Measurements from ENCODE around the gene IL23A. TPM values are rescaled to one million over a fixed set of nuclear protein-coding genes. Genes with fewer than 3 reads are reported as not detected.
A peak's percentile ranks its signal among the peaks of the same experiment; 100 is the strongest.
"Not testable (repeated sequence)": the region's sequence is repeated elsewhere in the genome, so short reads cannot be mapped to it uniquely, and the experiment has no call there.

The IL23A gene
- total RNA-seq, 1 donor from 2014 or later = not detected

GRCh38 chr12:56315622-56316473 is 22.8 kb upstream of the IL23A start, which contains the start of gene CNPY2:
Gene CNPY2, minus strand, starts transcription at chr12:56315988. Its CDS starts 771 bp downstream, at chr12:56315217.
- H3K36me3 Mint-ChIP-seq (ENCODE audit: low read depth) = peaks cover 5% of the 10 kb centered on the region
- peak; percentile 96 for DNase-seq (ENCODE audit: low spot score)
- TF ChIP-seq CTCF (IDR thresholded peaks at IDR 0.05) = peak; percentile 48
- H3K9me3 Mint-ChIP-seq (ENCODE audit: low read depth) = no peaks in the 10 kb centered on the region
- peak within 1 kb of the TSS; percentile 96 for H3K4me3 Mint-ChIP-seq (ENCODE audit: unreplicated experiment)
- H3K27ac Mint-ChIP-seq (ENCODE audit: unreplicated experiment) = peak within 1 kb of the TSS; percentile 98
- H3K4me1 Mint-ChIP-seq (ENCODE audit: low read depth) = peaks cover 16% of the 10 kb centered on the region
- no peaks in the 10 kb centered on the region for H3K27me3 Mint-ChIP-seq (ENCODE audit: low read depth)

GRCh38 chr12:56317675-56318074 is 21.0 kb upstream of the IL23A start:
- TF ChIP-seq CTCF (IDR thresholded peaks at IDR 0.05) = no peak
- DNase-seq (ENCODE audit: low spot score) = no peak
- Mint-ChIP-seq H3K4me1 (ENCODE audit: low read depth) (peaks cover 16% of the 10 kb centered on the region), H3K27me3 (ENCODE audit: low read depth) (no peaks in the 10 kb centered on the region), H3K9me3 (ENCODE audit: low read depth) (no peaks in the 10 kb centered on the region), H3K36me3 (ENCODE audit: low read depth) (peaks cover 4% of the 10 kb centered on the region), H3K27ac (ENCODE audit: unreplicated experiment) (no peak overlapping the region), H3K4me3 (ENCODE audit: unreplicated experiment) (no peak overlapping the region)

GRCh38 chr12:56321027-56321426 is 17.7 kb upstream of the IL23A start:
- DNase-seq (ENCODE audit: low spot score) = no peak
- Mint-ChIP-seq H3K27ac (ENCODE audit: unreplicated experiment) (no peak overlapping the region), H3K4me3 (ENCODE audit: unreplicated experiment) (no peak overlapping the region), H3K9me3 (ENCODE audit: low read depth) (no peaks in the 10 kb centered on the region), H3K4me1 (ENCODE audit: low read depth) (peaks cover 5% of the 10 kb centered on the region), H3K36me3 (ENCODE audit: low read depth) (peaks cover 23% of the 10 kb centered on the region), H3K27me3 (ENCODE audit: low read depth) (no peaks in the 10 kb centered on the region)
- TF ChIP-seq CTCF (IDR thresholded peaks at IDR 0.05) = no peak

DNA sequence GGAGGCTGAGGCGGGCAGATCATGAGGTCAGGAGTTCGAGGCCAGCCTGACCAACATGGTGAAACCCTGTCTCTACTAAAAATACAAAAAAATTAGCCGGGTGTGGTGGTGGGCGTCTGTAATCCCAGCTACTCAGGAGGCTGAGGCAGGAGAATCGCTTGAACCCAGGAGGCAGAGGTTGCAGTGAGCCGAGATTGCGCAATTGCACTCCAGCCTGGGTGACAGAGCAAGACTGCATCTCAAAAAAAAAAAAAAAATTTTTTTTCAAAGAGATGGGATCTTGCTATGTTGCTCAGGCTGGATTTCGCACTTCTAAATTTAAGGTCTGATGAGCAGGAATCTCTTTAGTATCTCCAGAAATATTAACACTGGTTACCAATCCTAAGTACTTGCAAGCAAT is 17.1 kb upstream of the IL23A start:
- not testable (repeated sequence) for H3K27me3 Mint-ChIP-seq (ENCODE audit: low read depth); DNase-seq (ENCODE audit: low spot score); H3K9me3 Mint-ChIP-seq (ENCODE audit: low read depth); H3K4me3 Mint-ChIP-seq (ENCODE audit: unreplicated experiment); H3K4me1 Mint-ChIP-seq (ENCODE audit: low read depth); H3K27ac Mint-ChIP-seq (ENCODE audit: unreplicated experiment)
- peaks cover 23% of the 10 kb centered on the region for H3K36me3 Mint-ChIP-seq (ENCODE audit: low read depth)

DNA sequence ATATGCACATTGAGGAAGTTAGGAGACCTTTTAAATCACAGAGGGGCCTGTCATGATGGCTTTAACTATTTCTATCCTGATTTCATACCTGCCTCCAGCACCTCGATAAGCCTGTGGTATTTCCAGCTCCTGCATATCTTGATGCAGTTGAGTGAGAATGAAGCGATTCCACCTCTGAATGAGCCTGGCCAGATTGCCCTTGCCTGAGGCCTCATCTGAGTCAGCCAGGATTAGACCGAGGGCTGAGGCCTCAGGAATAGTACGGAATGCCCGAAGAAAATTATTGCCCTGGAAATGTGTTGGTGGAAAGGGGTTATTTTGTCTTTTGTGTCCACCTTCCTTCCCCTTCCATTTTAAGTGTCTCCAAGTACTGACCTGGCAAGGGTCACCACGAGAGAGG is 14.5 kb upstream of the IL23A start:
- TF ChIP-seq CTCF (IDR thresholded peaks at IDR 0.05) = no peak
- Mint-ChIP-seq H3K27me3 (ENCODE audit: low read depth) (no peaks in the 10 kb centered on the region), H3K36me3 (ENCODE audit: low read depth) (peaks cover 24% of the 10 kb centered on the region), H3K27ac (ENCODE audit: unreplicated experiment) (no peak overlapping the region), H3K4me3 (ENCODE audit: unreplicated experiment) (no peak overlapping the region), H3K9me3 (ENCODE audit: low read depth) (no peaks in the 10 kb centered on the region), H3K4me1 (ENCODE audit: low read depth) (no peaks in the 10 kb centered on the region)
- DNase-seq (ENCODE audit: low spot score) = no peak

DNA sequence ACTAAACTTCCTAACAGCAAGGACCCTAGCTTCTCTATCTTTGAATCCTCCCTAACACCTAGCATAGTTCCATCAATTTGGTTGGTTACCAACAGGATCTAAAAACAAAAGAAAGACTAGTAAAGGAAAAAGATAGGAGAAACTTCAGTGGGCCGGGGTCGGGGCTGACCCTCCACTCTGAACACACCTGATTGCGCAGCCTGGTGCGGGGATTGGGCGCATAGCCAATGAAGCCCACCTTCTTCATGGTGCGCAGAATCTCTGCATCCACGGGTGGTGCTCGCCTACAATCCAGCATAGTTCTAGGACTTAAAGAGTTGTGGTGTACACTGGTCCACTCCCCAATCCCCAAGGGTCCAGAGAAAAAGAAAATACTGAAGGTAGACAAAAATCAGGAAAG is 12.6 kb upstream of the IL23A start:
- H3K4me3 Mint-ChIP-seq (ENCODE audit: unreplicated experiment) = no peak overlapping the region
- H3K27ac Mint-ChIP-seq (ENCODE audit: unreplicated experiment) = no peak overlapping the region
- no peaks in the 10 kb centered on the region for H3K27me3 Mint-ChIP-seq (ENCODE audit: low read depth)
- H3K4me1 Mint-ChIP-seq (ENCODE audit: low read depth) = no peaks in the 10 kb centered on the region
- peaks cover 21% of the 10 kb centered on the region for H3K36me3 Mint-ChIP-seq (ENCODE audit: low read depth)
- TF ChIP-seq CTCF (IDR thresholded peaks at IDR 0.05) = no peak
- no peak for DNase-seq (ENCODE audit: low spot score)
- no peaks in the 10 kb centered on the region for H3K9me3 Mint-ChIP-seq (ENCODE audit: low read depth)

Data from chondrocyte (in vitro differentiated cells).